Cardiac septum (tissue), 1 donor: ENCODE data around the gene FNDC3B. TPM values are rescaled to one million over a fixed set of nuclear protein-coding genes. Genes with fewer than 3 reads are reported as not detected.
A peak's percentile ranks its signal among the peaks of the same experiment; 100 is the strongest.

Experiments used
- DNase-seq: peaks from one replicate; pipeline ENCODE4 v3.0.0-alpha.2; 2020; ENCODE audit warnings: low spot score
- intact Hi-C: fragments of 100-400 bp; cut with DNase I; formaldehyde crosslinking; loops from one replicate; pipeline ENCODE4 v1.14.0; 2022
- total RNA-seq: library from RNA; stranded (reverse); fragmentation: NEBNext Ultra II Directional; extraction: Animal tissue kit (Norgen Biotek cat#: 25700); gene quantifications from one replicate; pipeline ENCODE4 v1.2.1, GENCODE V29; 2021
- donor health status: DM: no; HTN: no; CAD: no.

Gene FNDC3B
- total RNA-seq, 1 donor from 2014 or later: 139 TPM

DNA sequence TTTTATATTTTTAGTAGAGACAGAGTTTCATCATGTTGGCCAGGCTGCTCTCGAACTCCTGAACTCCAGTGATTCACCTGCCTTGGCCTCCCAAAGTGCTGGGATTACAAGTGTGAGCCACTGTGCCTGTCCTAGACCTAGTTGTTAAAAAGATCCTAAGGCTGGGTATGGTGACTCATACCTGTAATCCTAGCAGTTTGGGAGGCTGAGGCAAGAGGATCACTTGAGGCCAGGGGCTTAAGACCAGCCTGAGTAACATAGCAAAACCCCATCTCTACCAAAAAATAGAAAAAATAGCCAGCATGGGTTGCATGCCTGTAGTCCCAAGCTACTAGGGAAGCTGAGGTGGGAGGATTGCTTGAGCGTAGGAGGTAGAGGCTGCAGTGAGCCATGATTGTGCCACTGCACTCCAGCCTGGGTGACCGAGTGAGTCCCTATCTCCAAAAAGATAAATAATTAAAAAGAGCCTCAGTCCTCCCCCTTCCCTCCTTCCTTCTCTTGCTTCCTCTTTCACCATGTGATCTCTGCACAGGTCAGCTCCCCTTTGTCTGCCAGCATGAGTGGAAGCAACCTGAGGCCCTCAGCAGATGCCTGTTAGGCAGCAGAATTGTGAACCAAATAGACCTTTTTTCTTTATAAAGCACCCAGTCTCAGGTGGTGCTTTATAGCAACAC, 9.8 kb upstream of the FNDC3B start:
- intact Hi-C loops: no loop called here
- DNase-seq: no peak

DNA sequence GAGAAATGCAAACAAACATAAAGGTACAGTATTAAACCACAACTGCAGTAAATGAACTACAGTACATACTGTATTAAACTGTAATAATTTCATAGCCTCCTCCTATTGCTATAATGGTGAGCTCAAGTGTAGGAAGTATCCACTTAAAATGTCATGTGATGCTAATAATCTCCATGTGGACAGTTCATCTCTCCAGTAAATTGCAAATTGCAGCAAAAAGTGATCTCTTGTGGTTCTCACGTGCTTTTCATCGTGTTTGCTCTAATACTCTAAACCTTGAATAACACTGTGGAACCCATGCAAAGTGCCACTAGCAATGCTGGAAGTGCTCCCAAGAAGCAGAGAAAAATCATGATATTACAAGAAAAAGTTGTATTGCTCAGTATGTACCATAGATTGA, 9.2 kb upstream of the FNDC3B start:
- no peak for DNase-seq
- intact Hi-C loops: no loop called here

DNA sequence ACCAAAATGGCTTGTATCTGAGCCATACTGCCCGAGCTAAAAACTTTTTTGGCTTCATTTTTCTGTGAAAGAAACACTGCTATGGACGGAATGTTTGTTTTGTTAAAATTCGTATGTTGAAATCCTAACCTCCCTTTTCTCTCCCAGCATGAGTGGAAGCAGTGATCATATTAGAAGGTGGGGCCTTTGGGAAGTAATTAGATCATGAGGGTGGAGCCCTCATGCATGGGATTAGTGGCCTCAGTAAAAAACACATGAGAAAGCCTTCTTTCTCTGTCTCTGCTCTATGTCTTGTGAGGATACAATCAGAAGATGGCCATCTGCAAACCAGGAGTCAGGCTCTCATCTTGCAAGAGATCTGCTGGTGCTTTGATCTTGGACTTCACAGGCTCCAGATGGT, 7.4 kb upstream of the FNDC3B start:
- intact Hi-C loops: no loop called here
- no peak for DNase-seq

DNA sequence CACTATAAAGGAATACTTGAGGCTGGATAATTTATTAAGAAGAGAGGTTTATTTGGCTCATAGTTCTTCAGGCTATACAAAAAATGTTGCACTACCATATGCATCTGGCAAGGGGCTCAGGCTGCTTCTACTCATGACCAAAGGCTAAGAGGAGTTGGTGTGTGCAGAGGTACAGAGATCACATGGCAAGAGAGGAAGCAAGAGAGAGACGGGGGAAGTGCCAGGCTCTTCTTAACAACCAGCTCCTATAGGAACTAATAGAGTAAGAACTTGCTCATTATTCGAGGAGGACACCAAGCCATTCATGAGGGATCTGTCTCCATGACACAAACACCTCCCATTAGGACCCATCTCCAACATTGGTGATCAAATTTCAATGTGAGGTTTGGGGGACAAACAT, 6.0 kb upstream of the FNDC3B start:
- intact Hi-C loops: no loop called here
- DNase-seq: no peak

DNA sequence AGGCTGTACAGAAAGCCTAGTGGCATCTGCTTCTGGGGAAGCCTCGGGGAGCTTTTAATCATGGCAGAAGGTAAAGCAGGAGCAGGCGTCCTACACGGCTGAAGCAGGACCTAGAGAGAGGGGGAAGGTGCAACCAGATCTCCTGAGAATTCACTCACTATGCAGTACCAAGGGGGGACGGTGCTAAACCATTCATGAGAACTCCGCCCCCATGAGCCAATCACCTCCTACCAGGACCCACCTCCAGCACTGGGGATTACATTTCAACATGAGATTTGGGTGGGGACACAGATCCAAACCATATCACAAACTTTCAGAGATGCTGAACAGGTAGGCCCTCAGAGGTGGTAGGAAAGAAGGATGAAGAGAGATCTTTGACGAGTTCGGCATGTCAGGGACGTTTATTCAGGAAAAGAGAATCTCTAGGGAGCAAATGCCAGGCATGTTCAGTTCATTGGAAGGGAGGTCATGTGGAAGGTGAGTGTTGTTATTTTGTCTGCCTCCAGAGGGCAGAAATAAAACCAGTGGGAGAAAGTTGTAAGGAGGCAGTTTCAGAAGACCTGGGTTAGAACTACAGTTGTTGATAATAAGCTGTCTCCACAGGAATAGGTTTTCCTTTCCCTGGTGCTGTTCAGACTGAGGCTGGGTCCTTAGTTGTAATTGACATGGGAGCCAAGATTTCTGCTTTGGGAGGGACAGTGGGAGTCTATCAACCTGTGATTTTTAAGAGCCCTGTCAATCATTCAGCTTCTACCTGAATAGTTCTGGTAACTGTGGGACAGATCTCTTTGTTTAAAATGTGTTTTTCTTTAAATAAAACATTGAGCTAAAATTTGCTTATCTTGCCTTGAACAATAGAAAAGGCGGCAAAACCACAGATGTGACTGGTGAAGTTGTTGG, 4.3 kb upstream of the FNDC3B start:
- intact Hi-C loops: loop anchor here (5.0 kb wide), 1 partner anchor 307 kb away; no protein-coding TSS in a partner anchor
- DNase-seq: no peak

DNA sequence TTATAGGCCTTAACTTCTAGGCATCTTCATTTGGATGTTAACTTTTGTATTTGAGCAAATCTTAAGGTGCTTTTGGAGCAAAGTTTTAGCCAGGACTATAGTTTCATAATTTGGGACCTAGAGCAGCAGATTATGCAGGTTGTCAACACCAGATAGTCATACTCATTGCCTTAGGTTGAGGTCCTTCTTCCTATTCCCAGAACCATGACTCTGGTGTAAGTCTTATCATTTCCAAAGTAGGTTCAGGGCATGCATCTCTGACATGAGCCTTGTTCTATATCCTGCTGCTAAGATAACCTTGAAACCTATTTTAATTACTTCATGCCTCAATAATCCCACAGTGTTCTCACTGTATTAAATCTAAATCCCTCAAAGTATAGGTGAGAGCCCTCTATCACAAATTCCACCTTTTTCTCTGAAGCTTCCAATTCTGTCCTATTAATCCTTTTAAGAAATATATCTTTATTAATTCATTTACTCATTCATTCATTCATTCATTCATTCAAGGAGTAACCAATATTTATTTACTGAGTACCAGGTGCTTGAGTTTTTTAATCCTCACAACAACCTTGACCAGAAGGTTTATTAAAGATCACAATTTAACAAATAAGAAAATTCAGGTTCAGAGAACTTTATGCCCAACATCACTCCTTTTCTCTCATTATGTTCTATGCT, 2.7 kb upstream of the FNDC3B start:
- intact Hi-C loops: loop anchor here (5.0 kb wide), 1 partner anchor 306 kb away; no protein-coding TSS in a partner anchor

DNA sequence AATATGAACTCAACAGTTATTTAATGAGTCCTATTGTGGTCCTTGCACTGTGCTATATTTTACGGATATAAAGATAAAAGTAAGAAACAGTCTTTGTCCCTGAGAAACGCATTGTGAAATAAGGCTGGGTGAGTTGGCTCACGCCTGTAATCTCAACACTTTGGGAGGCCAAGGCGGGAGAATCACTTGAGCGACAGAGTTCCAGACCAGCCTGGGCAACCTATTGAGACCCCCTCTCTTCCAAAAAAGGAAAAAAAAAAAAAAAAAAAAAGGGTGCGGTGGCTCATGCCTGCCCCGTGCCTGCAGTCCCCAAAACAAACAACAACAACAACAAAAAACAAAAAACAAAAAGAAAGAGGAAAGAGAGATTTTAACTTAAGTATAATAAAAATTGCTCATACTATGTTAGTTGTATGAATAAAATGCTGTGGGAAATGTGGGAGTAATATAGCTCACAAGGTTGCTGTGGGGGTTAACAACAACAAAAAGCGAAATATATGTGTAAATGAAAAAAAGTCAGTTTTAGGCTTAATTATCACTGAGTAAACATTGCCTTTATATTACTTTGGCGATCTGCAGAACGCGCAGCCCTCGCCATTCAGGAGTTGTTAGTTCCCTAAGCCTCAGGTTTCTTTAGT, 461 bp upstream of the FNDC3B start:
- intact Hi-C loops: loop anchor here (2.0 to 5.0 kb wide), 2 partner anchors 228 to 303 kb away; partner anchors contain the start of gene PLD1
- DNase-seq: no peak

More for the DNA sequence above, 2.7 kb upstream of the FNDC3B start:
- DNase-seq: no peak

DNA sequence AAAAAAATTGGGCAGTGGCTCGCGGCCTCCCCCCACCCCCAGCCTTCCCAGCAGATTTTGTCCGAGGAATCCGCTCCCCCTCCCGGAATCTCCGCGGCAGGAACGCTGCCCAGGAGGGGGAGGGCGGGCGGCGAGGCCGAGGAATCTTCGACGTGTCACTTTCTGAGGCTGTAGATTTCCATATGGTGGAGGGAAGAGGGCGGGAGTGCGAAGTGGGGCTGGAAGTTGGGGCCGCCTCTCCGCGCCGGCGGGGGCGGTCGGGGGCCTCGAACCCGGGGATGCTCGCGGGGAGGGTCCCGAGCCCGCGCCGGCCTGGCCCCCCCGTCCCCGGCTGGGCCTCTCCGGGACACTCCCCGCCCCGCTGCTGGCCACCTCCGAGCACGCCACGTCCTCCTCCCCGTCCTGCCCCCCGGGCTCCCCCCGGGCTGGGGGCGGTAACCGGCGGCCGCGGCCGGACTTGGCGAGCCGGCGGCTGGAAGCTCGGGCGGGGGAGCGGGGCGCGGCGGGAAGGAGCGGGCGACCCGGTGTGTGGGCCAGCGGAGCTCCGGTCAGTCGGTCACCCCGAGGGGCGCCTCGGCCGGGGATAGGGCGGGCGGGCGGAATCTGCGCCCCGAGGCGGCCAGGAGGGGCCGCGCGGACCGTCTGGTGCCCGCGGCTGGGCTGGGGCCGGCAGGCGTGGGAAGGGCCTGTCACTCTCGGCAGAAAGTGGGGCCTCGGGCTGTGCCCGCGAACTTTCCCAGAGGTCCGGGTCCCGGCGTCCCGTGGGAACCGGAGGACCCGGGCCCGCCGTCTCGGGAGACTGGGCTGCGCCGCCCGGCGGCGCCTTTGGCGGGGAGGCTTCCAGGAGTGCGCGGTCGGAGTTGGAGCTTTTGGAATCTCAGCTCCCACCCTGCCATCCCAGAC, 951 bp downstream of the FNDC3B start:
- intact Hi-C loops: loop anchor here (2.0 to 10.0 kb wide), 7 partner anchors 37 to 386 kb away; no protein-coding TSS in a partner anchor
- peak; percentile 92 for DNase-seq

DNA sequence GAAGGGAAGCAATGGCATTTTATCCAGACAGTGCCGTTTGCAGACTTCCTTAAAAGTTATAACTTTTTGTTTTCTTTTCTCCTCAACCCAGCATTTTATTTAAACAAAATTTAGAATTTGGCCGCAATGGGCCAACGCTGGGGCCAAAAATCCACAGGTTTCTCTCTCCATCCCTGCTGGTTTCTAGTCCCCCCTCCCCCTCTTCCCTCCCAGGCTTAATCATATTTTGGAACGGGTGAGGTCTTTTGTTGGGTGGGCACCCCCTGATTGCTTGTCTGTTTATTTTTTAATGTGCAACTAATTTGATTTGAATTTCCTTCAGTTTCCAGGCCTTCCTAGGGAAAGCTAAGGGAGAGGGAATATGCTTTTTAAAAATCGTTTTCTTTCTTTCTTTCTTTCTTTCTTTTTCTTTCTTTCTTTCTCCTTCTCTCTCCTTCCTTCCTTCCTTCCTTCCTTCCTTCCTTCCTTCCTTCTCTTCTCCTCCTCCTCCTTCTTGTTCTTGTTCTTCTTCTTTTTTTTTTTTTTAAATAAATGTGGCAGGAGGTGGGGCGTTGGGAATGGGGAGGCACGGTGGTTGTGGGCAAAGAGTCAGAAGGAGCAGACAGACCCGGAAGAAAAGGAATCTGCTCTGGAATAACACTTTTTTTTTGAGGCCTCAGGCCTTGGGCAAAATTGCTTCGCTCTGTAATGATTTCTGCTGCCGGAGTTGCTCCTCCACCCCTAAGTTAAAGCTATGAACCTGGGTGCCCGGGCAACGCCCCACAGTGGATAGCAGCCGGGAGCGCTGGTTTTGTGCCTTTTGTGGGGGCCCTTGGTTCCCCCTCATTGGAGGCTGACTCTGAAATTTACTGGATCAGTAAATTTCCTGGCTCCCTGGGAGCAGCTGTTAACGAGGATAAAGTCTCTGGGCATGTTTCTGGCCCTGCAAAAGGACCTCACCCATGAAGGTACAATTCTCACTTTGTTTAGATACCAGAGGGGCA, 1.9 kb downstream of the FNDC3B start:
- DNase-seq: no peak
- intact Hi-C loops: loop anchor here (2.0 to 10.0 kb wide), 7 partner anchors 36 to 386 kb away; no protein-coding TSS in a partner anchor

DNA sequence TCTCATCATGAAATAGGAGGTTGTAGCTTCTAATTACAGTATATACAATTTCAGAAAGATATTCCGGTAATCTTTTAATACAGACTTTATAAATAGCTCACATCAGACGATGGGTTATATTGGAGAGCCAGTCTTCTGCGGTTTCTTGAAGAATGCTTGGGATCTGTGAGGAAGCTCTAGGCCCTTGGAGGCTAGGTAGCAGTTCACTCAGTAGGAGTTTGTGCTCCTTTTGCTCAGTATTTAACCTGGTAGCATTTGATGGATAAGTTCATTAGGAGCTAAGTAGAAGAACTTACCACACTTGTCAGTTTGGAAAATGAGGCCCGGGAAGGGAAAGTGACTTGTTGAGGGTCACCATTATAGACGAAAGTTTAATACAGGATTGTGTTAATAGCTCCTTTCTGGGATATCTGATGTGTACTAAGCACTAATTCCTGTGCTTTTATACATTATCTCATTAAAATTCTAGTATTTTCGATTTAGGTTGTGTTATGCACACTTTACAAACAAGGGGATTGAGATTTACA, 2.8 kb downstream of the FNDC3B start:
- no peak for DNase-seq
- intact Hi-C loops: loop anchor here (5.0 to 10.0 kb wide), 4 partner anchors 35 to 387 kb away; no protein-coding TSS in a partner anchor

DNA sequence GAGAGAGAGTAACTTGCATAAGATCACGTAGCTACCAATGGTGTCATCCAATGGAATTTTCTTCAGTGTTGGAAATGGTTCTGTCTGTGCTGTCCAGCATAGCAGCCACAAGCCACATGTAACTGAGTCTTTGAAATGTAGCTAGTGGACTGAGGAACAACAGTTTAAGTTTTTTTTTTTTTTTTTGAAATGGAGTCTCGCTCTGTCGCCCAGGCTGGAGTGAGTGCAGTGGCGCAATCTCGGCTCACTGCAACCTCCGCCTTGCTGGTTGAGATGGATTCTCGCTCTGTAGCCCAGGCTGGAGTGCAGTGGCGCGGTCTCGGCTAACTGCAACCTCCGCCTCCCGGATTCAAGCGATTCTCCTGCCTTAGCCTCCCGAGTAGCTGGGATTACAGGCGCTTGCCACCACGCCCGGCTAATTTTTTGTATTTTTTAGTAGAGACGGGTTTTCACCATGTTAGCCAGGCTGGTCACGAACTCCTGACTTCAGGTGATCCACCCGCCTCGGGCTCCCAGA, 3.3 kb downstream of the FNDC3B start:
- intact Hi-C loops: loop anchor here (5.0 to 10.0 kb wide), 4 partner anchors 35 to 388 kb away; no protein-coding TSS in a partner anchor
- peak; percentile 81 for DNase-seq

DNA sequence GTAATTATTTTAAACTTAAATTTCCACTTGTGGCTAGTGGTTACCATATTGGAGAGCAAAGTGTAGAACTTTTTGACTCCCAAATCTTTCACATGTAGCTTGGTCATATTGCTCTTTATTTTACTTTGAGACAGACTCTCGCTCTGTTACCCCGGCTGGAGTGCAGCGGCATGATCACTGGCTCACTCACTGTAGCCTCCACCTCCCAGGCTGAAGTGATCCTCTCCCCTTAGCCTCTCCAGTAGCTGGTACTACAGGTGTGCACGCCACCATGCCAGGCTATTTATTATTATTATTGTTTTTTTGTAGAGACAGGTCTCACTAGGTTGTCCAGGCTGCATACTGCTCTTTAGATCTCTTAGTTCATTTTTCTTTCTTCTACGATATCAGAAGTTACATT, 3.9 kb downstream of the FNDC3B start:
- intact Hi-C loops: loop anchor here (5.0 to 10.0 kb wide), 4 partner anchors 34 to 388 kb away; no protein-coding TSS in a partner anchor
- no peak for DNase-seq

DNA sequence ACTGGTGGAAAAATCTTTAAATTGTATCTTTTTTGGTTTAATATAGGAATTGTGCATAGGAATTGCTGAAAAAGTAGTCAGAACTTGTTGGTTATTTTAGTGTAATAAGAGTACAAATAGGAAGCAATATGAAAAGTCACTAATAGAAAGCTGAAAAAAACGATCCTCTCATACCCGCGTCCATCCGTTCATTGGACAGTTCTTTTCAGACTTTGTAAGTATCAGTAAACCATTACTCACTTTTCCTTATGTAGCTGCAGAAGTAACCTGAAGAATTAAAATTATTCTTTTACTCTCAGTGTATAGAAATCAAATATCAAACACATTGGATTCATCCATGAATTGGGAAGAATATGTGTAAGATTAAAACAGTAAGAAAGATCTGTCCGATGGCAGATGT, 4.4 kb downstream of the FNDC3B start:
- DNase-seq: no peak
- intact Hi-C loops: loop anchor here (5.0 to 10.0 kb wide), 4 partner anchors 34 to 389 kb away; no protein-coding TSS in a partner anchor

DNA sequence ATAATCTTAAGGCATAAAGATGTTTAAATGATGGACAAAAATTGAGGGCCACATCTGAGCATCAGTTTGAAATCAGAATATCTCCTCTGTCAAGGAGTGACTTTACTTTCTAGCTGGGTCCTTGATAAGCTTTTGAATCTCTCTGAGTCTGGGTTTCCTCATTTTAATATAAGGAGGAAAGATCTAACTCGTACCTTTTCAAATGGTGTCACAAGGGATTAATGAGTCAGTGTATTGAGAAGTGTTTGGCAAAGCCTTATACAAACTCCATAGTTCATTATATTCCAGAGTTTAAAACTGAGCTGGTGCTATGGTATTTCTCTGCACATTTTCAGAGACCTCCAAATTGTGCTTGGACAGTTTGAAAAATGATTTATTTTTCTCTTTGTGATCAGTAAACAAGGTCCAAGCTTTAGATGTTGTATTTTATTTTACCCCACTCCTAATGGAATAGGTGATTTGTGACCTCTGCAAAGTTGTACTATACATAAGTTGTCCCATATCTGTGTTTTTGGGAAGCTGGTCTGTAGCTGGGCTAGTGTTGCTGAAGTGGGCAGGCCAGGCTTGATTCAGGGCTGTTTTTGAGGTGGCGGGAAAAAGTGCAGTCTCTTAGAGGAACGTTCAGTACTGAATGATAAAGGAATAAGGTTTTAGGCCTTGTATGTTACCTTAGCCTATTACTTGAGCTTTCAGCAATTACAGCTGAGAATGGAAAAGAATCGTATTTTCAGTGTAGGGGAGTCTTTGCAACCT, 5.6 kb downstream of the FNDC3B start:
- no peak for DNase-seq
- intact Hi-C loops: loop anchor here (5.0 to 10.0 kb wide), 4 partner anchors 32 to 390 kb away; no protein-coding TSS in a partner anchor

DNA sequence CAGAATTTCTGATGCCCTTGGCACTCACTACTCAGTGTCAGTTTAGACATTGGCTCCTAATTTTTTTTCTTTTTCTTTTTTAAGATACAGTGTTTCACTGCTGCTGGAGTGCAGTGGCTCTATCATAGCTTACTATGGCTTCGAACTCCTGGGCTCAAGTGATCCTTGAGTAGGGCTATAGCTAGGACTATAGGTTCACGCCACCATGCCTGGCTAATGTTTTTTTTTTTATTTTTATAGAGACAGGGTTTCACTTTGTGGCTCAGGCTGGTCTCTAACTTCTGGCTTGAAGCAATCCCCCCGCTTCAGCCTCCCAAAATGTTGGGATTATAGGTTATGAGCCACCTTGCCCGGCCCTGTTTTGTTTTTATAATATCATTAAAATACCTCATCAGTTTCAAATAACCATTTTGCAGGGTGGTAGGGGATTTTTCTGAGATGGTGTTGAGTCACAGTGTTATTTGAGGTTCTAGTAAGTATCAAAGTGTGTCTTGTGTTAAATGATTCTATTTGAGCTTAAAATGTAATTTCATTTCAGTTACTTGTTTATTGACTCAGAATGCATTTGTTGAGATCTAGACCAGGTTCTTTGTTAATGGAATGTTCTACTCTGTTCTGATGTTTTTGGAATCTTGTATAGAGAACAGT, 7.0 kb downstream of the FNDC3B start:
- intact Hi-C loops: loop anchor here (10.0 kb wide), 1 partner anchor 392 kb away; no protein-coding TSS in a partner anchor
- DNase-seq: no peak
